Tibial nerve (tissue), 4 donors: ENCODE data around the gene CYB561D1.

Experiments
- CTCF ChIP-seq, 5 experiments: fragments of 200-600 bp in 3 of 5; fragments of 450-650 bp in 2 of 5; sonication (generic) in 3 of 5; IDR thresholded peaks; one replicate each; pipeline ENCODE4 v1.5.1; 2016 to 2019; ENCODE audit warnings: antibody characterized with exemption in 5 of 5, mild to moderate bottlenecking in 3 of 5, moderate library complexity in 2 of 5
- EP300 ChIP-seq, 2 donors: sonication (generic); formaldehyde crosslinking; IDR thresholded peaks; one replicate each; pipeline ENCODE4 v1.6.1; 2017; ENCODE audit warnings: antibody characterized with exemption in 2 of 2, mild to moderate bottlenecking in 1 of 2
- POLR2A ChIP-seq, 2 donors: fragments of 450-650 bp; IDR thresholded peaks; one replicate each; pipeline ENCODE4 v1.6.1; 2017; ENCODE audit warnings: antibody characterized with exemption in 2 of 2, mild to moderate bottlenecking in 2 of 2, moderate library complexity in 2 of 2

DNA sequence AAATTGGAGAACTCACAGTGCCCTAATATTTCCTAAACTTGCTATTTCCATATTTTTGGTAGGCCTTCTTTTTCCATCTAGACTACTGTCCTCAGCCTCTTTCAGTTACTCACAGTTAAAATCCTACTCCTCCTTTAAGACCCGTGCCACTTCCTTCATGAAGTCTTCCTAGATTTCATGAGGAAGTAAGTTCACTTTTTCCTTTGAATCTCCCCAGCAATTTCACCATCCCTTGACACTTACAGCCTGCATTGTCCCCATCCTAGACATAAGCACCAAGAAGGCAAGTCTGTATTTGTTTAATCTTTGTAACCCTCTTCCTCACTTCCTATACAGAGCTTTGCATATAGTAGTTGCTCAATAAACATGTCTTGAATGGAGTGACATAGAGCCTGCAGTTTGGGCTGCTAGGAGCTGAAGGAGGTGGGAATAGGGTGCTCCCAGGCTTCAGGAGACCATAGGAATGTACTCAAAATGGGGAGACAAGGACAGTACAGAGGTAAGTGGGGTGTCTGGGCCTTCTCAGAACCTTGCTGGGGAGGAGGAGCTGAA lies 40.5 kb downstream of the CYB561D1 start:
- TF ChIP-seq POLR2A (IDR thresholded peaks at IDR 0.05) (no peak), CTCF (IDR thresholded peaks at IDR 0.05) (no peak), EP300 (IDR thresholded peaks at IDR 0.05) (no peak)
